GM18505 (cell line): ENCODE data around the gene ENO1.

Source experiments
- ATAC-seq: cut with Tn5 transposase; IDR thresholded peaks from one replicate; pipeline ENCODE4 v1.9.1; 2021; ENCODE audit not compliant: unreplicated experiment
- POLR2A ChIP-seq: IDR thresholded peaks from 4 replicates; pipeline ENCODE4 v1.6.1; 2011; ENCODE audit warnings: borderline replicate concordance; ENCODE audit not compliant: insufficient read depth, insufficient read length; ENCODE audit errors: extremely low read depth

Gene ENO1

GRCh38 chr1:8813991-8814390 lies 64.5 kb downstream of the ENO1 start:
- no peak for TF ChIP-seq POLR2A
- no peak for ATAC-seq

- no peak for ATAC-seq
- no peak for TF ChIP-seq POLR2A
These were observed 65.3 kb downstream of the ENO1 start for GRCh38 chr1:8813016-8813763.

GRCh38 chr1:8812081-8812480 lies 66.4 kb downstream of the ENO1 start:
- TF ChIP-seq POLR2A, result no peak
- no peak for ATAC-seq
